GM18507 (cell line): ENCODE measurements around the gene BET1.
A peak's percentile ranks its signal among the peaks of the same experiment; 100 is the strongest.

Experiments
- DNase-seq: peaks from one replicate; pipeline ENCODE4 v3.0.0; 2011; ENCODE audit warnings: low read depth; ENCODE audit not compliant: insufficient read length; ENCODE audit errors: extremely low spot score
- FAIRE-seq: peaks from 2 replicates; lab custom pipeline; 2011; peaks lifted over from hg19 to GRCh38; lab: Jason Lieb, UNC

Gene BET1

GRCh38 chr7:94016786-94017185 lies 12.6 kb upstream of the BET1 start:
- no peak for FAIRE-seq
- DNase-seq = no peak

DNA sequence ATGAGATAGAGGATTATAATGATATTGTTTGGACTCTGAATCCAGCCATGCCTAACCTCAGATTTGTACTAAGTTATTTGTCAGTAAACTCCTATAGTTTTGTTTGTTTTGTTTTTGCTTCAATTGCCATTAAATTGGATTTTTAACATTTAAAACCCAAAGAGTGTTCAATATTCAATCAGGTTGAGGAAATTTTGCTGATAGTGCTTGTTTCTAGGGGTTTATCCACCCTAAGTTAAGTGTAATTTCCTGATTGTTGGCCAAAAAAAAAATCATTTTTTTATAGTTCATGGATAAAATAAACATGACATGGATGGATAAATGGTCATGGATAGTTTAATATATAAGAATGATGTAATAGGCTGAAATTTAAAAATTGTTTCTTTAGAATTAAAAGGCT lies 11.4 kb upstream of the BET1 start:
- FAIRE-seq = no peak
- DNase-seq = no peak

DNA sequence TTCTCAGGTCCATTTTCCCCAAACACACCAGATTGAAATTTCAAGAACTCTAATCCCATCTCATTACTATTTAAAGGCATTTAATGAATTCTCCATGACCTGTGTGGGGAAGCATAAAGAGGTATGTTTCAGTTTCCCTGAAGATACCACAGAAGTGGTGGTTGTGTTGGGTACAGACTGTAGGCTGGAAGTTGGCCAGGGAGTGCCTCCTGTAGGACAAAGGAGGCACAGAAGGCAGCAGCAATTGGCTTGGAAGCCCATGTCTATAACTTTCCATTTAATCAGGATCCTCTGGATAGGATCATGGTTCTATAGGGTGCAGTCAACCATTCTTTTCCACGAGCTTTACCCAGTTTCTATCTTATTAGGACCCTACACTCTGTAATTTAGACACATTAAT lies 8.6 kb upstream of the BET1 start:
- DNase-seq (no peak), FAIRE-seq (no peak)

DNA sequence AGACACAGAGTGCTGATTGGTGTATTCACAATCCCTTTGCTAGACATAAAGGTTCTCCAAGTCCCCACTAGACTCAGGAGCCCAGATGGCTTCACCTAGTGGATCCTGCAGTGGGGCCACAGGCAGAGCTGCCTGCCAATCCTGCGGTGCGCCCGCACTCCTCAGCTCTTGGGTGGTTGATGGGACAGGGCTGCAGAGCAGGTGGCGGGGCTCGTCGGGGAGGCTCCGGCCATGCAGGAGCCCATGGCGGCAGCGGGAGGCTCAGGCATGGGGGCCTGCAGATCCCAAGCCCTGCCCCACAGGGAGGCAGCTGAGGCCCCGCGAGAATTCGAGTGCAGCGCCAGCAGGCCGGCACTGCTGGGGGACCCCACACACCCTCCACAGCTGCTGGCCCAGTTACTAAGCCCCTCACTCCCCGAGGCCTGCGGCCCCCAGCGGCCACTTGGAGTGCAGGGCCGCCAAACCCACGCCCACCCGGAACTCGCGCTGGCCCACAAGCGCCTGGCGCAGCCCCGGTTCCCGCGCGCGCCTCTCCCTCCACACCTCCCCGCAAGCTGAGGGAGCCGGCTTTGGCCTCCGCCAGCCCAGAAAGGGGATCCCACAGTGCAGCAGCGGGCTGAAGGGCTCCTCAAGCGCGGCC lies 7.7 kb upstream of the BET1 start:
- FAIRE-seq (no peak), DNase-seq (no peak)

- DNase-seq (no peak), FAIRE-seq (no peak)
Measured at GRCh38 chr7:94008537-94008936, 4.4 kb upstream of the BET1 start.

GRCh38 chr7:94005753-94006152 lies 1.6 kb upstream of the BET1 start:
- FAIRE-seq = no peak

DNA sequence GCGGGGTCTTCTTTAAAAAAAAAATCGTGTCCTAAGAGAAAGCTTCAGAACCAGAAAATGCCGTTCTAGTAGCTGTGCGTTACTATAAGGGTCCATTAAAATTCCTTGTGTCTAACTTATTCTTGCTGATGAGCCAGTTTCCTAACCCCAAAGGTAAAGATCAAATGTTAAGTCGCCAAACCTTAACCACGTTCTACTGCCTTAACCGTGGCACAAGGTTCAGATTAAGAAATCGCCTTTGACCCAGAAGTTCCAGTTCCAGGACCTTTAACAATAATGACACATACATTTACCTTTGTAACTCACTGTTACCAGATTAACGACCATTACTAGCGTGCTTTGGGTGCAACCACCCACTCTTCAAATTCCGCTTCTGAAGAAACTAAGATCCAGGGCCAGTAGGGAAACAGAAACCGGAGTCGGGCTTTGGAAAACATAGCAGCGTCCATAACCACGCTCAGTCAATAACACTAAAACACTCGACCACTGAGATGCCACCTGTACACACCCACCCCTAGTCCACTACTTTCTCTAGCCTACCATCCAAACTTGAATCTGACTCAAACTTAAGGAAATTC lies 620 bp downstream of the BET1 start:
- FAIRE-seq (no peak), DNase-seq (no peak)

More at GRCh38 chr7:94005753-94006152, 1.6 kb upstream of the BET1 start:
- DNase-seq = no peak

DNA sequence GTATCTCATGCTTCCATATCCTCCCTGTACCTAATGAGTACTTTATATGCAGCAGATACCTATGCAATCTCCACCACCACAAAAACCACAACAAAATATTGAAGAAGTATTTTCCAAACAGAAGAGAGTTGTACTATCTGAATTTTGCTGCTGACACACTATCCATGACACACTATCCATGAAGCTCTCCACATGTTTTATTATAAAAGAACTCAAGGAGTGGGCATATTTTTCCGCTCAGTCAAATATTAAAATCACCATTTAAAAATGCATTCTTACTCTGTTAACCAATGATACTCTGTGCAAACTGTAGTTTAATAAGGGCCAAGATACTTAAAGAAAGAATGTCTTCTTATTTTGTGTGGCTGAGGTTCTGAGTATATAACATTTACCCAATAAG lies 2.8 kb downstream of the BET1 start:
- no peak for FAIRE-seq
- DNase-seq = no peak

- no peak for FAIRE-seq
- DNase-seq = no peak
Measured at GRCh38 chr7:93997868-93998267, 6.3 kb downstream of the BET1 start.

- FAIRE-seq (no peak), DNase-seq (no peak)
Measured at GRCh38 chr7:93992421-93993110, 11.6 kb downstream of the BET1 start.

DNA sequence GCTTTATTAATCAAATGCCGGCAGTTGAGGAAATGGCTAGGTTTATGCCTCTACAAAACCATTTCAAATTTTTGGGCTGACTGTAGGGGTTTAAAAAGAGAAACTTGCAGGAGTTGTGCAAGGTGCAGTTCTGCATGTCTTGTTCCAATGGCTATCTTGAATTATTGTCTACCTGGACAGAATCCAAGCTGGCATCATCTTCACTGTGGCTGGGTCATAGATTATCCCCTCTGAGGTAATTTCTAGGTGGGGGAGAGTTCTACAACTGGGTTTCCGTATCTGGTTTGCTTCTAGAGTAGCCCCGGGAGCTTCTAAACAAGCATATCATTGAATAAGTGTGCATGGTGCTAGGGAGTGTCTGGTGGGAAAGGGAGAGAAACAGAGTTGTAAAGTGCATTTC lies 16.9 kb downstream of the BET1 start:
- DNase-seq (no peak), FAIRE-seq (no peak)

DNA sequence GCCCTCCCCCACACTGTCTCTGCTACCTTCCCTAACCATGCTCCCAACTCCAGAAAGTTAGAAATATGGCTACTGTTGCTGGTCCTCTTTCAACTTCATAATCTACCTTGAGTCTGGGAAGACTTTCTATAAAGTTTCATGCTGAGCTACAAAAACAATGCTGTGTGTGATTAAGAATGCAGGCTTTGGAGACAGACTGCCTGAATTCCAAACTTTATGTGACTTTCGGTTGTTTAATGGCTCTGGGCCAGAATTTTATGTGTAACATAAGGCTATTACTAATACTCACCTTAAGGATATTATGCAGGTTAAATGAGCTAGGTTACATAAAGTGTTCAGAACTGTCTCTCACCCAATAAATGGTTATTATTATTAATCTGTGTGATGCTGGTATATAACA lies 19.1 kb downstream of the BET1 start:
- no peak for DNase-seq
- no peak for FAIRE-seq

- FAIRE-seq (no peak), DNase-seq (no peak)
Measured at GRCh38 chr7:93984024-93984423, 20.1 kb downstream of the BET1 start.

DNA sequence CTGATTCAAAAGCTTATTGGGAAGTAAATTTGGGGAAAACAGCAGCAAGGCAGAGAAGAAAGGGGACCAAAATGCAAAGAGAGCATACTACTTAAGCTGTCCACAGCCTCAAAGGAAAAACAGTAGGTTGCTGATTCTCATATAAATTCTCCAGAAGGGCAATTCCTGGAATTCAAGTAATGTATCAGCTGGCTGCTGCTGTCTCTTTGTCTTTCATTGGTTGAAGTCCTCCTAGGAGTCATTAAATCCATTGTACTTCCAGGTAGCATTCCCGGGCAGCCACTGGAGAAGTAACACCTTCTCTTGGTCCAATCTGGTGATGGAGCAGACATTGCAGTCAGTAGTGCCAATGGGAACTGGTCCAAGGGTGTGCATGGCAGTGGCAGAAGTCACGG lies 22.7 kb downstream of the BET1 start:
- FAIRE-seq = no peak
- DNase-seq = no peak

- FAIRE-seq = peak; percentile 39
- no peak for DNase-seq
Measured at GRCh38 chr7:93980744-93981479, 23.2 kb downstream of the BET1 start.

DNA sequence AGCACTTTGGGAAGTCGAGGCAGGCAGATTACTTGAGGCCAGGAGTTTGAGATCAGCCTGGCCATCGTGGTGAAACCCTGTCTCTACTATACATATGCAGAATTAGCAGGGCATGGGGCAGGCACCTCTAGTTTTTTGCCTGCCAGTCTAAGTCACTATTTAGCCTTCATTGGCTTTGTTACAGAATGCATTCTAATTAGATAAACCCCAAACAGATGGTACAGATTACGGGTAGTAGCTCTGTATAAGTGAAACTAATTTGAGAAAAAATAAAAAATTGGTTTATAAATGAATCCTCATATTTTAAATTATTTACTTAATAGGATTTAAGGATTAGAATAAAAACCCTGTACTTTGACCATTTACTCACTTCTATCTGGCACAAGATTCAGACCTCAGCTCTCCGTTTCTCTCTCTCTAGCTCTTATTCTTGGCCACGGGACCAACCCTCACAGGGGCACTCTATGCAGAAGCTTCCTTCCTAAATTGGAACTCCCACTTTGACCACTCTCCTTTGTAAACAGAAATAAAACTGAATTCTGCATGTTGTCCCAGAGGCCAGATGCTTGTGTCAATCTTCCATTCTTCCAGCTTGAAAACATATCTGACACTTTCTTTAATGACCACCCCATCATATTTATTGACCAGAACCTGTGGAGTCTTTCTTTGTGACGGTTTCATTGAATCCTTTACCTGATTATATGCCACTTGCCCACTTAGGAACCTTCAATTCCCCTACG lies 26.8 kb downstream of the BET1 start:
- DNase-seq = no peak
- FAIRE-seq = no peak

- FAIRE-seq = no peak
- no peak for DNase-seq
Measured at GRCh38 chr7:93973134-93973533, 31.0 kb downstream of the BET1 start.

DNA sequence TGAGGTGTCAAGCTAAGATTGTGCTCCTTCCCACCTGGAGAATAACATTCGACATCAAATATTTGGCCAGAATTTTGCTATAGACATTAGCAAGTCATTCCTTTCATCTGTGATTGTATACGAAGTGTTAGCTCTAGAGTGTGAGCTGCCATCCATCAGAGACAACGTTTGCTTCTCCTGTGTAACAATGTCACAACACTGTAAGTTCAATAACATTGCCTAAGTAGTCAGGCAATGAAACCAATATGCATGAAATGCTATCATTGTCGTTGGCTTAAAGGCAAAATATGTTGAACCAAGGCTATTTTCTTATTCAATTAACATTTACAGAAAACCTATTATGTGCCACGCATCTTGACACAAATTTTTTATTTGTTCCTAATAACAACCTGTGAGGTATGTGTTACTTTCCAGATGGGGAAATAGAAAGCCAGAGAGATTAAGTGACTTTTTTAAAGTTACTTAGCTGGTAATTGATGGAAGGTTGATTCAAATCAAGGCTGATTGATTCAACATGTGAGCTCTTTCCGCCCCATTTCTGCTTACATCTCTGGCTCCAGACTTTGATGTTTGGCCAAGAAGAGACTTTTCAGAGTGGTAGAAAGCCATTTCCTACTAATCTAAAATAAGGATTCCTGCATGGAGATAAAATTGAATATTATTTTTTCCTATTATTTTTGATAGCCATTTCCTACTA lies 32.0 kb downstream of the BET1 start:
- no peak for FAIRE-seq

DNA sequence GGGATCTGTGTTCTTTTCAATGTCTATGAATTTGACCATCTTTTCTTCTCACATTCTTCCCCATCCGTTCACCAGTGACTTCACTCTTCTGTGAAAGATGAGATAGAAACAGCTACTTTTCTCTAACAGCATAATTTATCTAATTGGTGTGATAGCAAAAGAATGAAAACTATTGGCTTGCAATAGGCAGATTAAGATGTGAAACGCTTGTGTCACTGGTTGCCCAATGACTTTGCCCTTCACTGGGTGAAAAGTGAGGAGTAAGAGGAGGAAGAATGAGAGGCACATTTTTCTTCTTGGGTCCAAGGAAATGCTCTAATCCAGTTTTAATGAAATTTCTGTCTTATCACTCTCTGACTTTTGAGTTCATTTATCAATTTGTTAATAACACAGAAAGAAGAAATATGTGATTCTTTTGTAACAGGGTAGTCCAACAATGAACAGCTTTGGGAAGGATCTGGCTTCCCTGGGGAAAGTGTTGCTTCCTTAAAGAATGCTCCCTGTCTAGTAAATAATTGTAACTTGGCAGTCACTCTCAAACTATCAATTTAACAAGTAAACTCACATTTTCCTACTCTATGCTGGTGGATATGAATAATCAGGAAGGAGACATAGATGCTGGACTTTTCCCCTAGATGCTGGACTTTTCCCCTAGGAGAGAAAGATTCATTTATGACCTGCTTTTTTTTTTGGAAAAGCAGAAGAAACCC lies 35.1 kb downstream of the BET1 start:
- FAIRE-seq (no peak), DNase-seq (no peak)

More for the DNA sequence above, 32.0 kb downstream of the BET1 start:
- no peak for DNase-seq
